Glutamatergic neuron (in vitro differentiated cells): ENCODE measurements around the gene C1QL1. TPM values are rescaled to one million over a fixed set of nuclear protein-coding genes. Genes with fewer than 3 reads are reported as not detected.

ENCODE experiments used
- DNase-seq: peaks from one replicate; pipeline ENCODE4 v3.0.0; 2022
- H3K27ac Mint-ChIP-seq: one replicate; pipeline ENCODE4 v1.8.0; 2020; ENCODE audit warnings: mild to moderate bottlenecking, mixed read lengths, inconsistent platforms; ENCODE audit not compliant: unreplicated experiment
- H3K27me3 Mint-ChIP-seq: one replicate; pipeline ENCODE4 v1.8.0; 2020; ENCODE audit warnings: mild to moderate bottlenecking, moderate library complexity, mixed read lengths, inconsistent platforms; ENCODE audit not compliant: unreplicated experiment
- H3K36me3 Mint-ChIP-seq: one replicate; pipeline ENCODE4 v1.8.0; 2020; ENCODE audit warnings: mild to moderate bottlenecking, mixed read lengths, inconsistent platforms; ENCODE audit not compliant: unreplicated experiment
- H3K4me1 Mint-ChIP-seq: one replicate; pipeline ENCODE4 v1.8.0; 2020; ENCODE audit warnings: mild to moderate bottlenecking, low read depth, mixed read lengths, inconsistent platforms; ENCODE audit not compliant: unreplicated experiment
- H3K4me3 Mint-ChIP-seq: one replicate; pipeline ENCODE4 v1.8.0; 2020; ENCODE audit warnings: mild to moderate bottlenecking, mixed read lengths, inconsistent platforms; ENCODE audit not compliant: unreplicated experiment
- H3K9me3 Mint-ChIP-seq: one replicate; pipeline ENCODE4 v1.8.0; 2020; ENCODE audit warnings: mild to moderate bottlenecking, moderate library complexity, mixed read lengths, inconsistent platforms; ENCODE audit not compliant: unreplicated experiment
- CTCF ChIP-seq: fragments of 200-600 bp; sonication (generic); IDR thresholded peaks from one replicate; pipeline ENCODE4 v1.5.0; 2021; ENCODE audit not compliant: partially characterized antibody, unreplicated experiment
- total RNA-seq: library from RNA; stranded (reverse); fragmentation: NEBNext Ultra II Directional; extraction: Animal tissue kit (Norgen Biotek cat#: 25700); gene quantifications from one replicate; pipeline ENCODE4 v1.2.1, GENCODE V29; 2021; ENCODE audit not compliant: unreplicated experiment

The C1QL1 gene
- total RNA-seq, 1 donor from 2014 or later, result 14.6 TPM

GRCh38 chr17:44917456-44917855 lies 50.6 kb downstream of the C1QL1 start:
- peaks cover 3% of the 10 kb centered on the region for H3K9me3 Mint-ChIP-seq
- no peaks in the 10 kb centered on the region for H3K36me3 Mint-ChIP-seq
- H3K4me3 Mint-ChIP-seq, result no peak overlapping the region
- no peak overlapping the region for H3K27ac Mint-ChIP-seq
- no peak for DNase-seq
- peaks cover 5% of the 10 kb centered on the region for H3K4me1 Mint-ChIP-seq
- H3K27me3 Mint-ChIP-seq, result peaks cover 3% of the 10 kb centered on the region
- TF ChIP-seq CTCF, result no peak

DNA sequence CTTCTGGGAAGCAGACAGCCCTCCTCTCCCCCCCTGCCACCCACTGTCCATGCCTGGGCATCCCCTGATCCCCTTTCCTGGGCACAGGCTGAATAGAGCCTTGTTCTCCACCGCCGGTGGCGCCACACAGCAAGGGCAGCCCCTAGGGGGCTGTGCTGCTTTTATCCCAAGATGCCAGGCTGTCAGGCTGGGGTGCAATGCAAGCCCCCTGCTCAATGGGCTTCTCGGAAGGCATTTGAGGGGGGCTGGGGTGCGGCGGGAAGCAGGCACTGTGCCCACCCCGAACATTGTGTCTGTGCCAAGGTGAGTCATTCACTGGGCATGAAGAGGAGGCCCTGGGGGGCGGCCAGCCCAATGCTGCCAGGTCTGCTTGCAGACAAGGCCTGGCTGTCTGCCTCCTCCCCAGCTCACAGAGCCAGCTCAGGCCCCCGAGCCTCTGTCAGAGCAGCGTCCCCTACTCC lies 51.3 kb downstream of the C1QL1 start:
- no peak for TF ChIP-seq CTCF
- peaks cover 5% of the 10 kb centered on the region for H3K4me1 Mint-ChIP-seq
- H3K36me3 Mint-ChIP-seq, result no peaks in the 10 kb centered on the region
- H3K27me3 Mint-ChIP-seq, result peaks cover 4% of the 10 kb centered on the region
- H3K27ac Mint-ChIP-seq, result no peak overlapping the region
- no peak overlapping the region for H3K4me3 Mint-ChIP-seq
- H3K9me3 Mint-ChIP-seq, result peaks cover 3% of the 10 kb centered on the region
- DNase-seq, result no peak

DNA sequence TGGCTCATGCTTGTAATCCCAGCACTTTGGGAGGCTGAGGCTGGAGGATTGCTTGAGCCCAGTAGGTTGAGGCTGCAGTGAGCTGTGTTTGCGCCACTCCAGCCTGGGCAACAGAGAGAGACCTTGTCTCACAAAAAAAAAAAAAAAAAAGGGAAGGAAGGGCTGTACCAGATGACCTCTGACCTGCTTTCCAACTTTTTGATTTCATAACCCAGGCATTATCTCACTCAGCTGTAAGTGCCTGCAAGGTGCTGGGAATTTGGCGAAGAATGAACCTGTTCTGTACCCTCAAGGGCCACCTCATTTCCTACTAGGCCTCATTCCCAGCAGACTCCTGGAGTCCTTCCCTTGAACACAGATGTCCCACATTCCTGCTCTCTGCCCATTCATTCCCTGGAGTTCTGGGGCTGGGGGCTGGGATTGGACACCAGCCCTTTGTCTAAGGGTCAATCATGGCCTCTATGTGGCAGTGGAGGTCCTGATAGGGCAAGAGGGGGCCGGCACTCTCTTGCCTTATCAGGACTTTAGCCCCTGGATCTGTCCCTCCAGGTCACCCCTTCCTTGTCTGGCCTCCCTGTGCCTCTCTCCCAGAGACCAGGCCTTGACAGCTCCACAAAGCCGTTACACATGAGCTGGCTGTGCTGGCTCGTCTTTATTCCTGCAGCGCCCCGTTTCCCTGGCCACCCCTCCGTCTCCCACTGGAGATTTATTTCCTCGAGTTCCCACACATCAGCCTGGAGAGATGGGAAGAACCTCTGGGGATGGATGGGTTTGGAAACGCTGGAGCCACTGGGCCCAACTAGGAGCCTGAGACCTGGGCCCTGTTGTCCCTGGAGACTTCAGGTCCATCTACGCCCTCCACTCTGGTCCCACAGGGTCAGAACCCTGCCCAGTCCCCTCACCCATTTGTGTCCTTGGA lies 52.0 kb downstream of the C1QL1 start:
- peaks cover 5% of the 10 kb centered on the region for H3K4me1 Mint-ChIP-seq
- TF ChIP-seq CTCF, result no peak
- H3K27ac Mint-ChIP-seq, result no peak overlapping the region
- H3K27me3 Mint-ChIP-seq, result peaks cover 6% of the 10 kb centered on the region
- H3K36me3 Mint-ChIP-seq, result no peaks in the 10 kb centered on the region
- no peak overlapping the region for H3K4me3 Mint-ChIP-seq
- no peak for DNase-seq
- H3K9me3 Mint-ChIP-seq, result peaks cover 3% of the 10 kb centered on the region

DNA sequence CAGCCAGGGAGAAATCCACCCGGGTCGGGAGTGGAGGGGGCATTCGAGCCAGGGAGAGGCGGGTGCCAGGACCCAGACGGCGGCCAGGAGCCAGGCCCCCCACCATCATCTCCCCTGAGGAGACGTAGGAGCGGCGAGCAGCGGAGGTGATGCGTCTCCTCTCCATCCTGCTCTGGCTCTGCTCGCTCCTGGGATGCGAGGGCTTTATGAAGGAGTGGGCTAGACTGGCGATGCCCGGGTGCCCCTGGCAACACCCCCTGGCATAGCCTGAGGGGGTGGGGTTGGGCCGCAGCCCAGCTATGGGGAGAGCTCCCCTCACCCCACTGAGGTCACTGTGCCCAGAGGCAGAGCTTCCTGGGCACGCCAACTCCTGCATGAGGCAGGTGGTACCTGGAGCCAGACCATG lies 52.8 kb downstream of the C1QL1 start, which contains the start of gene GFAP:
GFAP (minus strand) TSS at position 180 of the 406 bp plus-strand sequence; CDS start at position 166, 14 bp downstream.
- DNase-seq, result no peak
- Mint-ChIP-seq H3K9me3 (peaks cover 3% of the 10 kb centered on the region), H3K4me1 (peaks cover 6% of the 10 kb centered on the region), H3K27ac (no peak within 1 kb of the TSS), H3K27me3 (peaks cover 10% of the 10 kb centered on the region), H3K36me3 (no peaks in the 10 kb centered on the region), H3K4me3 (no peak within 1 kb of the TSS)
- no peak for TF ChIP-seq CTCF

DNA sequence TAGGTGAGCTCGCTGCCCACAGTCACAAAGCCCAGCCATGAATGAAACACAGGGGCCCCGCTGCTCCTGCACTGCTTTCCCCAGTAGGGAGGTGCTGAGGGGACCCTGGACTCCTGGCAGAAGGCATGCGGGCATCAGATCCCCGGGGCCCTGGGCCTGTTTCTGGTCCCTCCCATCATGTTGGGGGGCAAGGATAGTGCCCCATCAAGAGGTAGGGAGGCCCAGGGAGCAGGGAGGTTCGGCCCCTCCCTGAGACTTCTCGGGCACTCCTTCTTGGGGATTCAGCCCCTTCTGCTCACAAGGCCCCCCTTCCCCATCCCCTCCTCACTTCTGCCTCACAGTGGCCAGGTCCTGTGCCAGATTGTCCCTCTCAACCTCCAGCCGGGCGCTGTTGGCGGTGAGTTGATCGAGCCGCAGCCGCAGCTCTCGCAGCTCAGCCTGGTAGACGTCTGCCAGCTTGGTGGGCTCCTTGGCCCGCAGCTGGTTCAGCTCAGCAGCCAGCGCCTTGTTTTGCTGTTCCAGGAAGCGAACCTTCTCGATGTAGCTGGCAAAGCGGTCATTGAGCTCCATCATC lies 53.3 kb downstream of the C1QL1 start:
- no peak for DNase-seq
- Mint-ChIP-seq H3K4me3 (no peak overlapping the region), H3K27me3 (peaks cover 12% of the 10 kb centered on the region), H3K4me1 (peaks cover 5% of the 10 kb centered on the region), H3K36me3 (no peaks in the 10 kb centered on the region), H3K27ac (no peak overlapping the region), H3K9me3 (peaks cover 3% of the 10 kb centered on the region)
- TF ChIP-seq CTCF, result no peak
